ENCODE data around the gene KSR2.

Gene KSR2

DNA sequence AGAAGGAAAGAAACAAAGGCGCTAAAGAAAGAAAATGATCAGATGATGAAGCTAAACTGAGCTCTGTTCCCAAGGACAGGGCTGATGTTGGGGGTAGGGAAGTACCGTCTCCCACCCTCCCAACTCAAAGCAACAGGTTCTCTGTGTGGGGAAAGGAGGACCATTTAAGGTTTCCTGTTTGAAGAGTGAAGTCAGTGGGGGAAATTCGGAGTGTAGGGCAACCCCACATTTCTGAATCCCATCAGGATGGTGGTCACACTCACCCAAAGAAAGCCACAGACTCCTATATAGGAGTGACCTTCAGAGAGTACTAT is 131.1 kb downstream of the KSR2 start:
- TF ChIP-seq, protein P1, sequence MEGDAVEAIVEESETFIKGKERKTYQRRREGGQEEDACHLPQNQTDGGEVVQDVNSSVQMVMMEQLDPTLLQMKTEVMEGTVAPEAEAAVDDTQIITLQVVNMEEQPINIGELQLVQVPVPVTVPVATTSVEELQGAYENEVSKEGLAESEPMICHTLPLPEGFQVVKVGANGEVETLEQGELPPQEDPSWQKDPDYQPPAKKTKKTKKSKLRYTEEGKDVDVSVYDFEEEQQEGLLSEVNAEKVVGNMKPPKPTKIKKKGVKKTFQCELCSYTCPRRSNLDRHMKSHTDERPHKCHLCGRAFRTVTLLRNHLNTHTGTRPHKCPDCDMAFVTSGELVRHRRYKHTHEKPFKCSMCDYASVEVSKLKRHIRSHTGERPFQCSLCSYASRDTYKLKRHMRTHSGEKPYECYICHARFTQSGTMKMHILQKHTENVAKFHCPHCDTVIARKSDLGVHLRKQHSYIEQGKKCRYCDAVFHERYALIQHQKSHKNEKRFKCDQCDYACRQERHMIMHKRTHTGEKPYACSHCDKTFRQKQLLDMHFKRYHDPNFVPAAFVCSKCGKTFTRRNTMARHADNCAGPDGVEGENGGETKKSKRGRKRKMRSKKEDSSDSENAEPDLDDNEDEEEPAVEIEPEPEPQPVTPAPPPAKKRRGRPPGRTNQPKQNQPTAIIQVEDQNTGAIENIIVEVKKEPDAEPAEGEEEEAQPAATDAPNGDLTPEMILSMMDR (conservative IDR thresholded peaks at IDR 0.05) = no peak
- H3K27ac ChIP-seq = peak overlapping the region; percentile 51; the same call in 1 of the 2 replicates

DNA sequence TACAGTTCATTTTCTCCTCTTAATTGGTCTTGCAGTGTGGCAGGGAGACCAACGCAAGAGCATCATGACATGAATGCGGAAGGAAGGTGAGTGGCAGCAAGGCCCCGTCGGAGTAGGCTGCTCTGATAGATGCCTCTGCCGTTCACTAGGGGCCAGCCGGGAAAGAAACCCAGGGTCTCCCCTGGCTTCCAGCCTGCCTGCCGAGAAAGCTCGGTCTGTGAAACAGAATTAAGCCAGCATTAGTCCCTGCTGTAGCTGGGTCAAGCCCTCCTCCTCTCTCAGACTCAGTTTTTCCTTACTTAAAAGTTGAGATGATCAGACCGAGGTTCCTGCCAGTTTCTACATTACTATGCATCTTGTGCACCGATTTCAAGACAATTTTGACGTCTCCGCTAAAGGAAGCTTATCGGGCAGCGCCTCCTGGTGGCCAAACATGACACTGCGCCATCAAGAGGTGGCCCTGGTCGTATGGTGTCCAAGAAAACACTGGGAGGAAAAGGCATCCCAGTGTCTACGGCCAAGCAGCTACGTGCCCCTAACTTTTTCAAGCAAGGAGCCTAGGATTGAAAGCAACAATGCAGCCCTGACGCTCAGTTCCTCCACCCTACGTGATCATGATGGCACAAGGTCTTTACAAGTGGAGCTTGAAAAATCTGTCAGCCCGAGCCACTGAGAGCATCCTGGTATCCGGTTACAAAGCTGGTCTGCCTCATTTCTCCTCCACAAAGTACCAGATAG is 131.6 kb downstream of the KSR2 start:
- TF ChIP-seq, protein P1 (conservative IDR thresholded peaks at IDR 0.05) = peak; percentile 99
- H3K27ac ChIP-seq = peak overlapping the region; percentile 51; the same call in 1 of the 2 replicates

DNA sequence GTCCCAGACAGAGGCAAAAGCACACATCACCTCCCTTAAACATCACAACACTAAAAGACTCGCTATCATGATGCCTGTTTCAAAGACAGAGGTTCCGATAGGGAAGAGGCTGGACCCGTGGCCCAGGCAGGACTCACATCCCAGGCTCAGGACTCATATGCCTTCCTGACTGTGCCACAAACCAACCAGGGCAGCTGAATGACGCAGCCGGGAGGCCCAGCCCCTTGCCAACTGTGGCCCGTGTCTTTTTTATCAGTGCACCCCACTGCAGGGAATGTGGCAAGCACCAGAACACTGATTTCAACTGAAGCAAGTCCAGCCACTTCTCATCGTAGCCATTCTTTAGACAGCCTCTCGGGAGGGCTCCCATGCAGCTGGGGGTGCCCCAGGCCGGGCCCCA is 132.3 kb downstream of the KSR2 start:
- TF ChIP-seq, protein P1 (conservative IDR thresholded peaks at IDR 0.05) = no peak
- H3K27ac ChIP-seq = peak overlapping the region; percentile 51; the same call in 1 of the 2 replicates

DNA sequence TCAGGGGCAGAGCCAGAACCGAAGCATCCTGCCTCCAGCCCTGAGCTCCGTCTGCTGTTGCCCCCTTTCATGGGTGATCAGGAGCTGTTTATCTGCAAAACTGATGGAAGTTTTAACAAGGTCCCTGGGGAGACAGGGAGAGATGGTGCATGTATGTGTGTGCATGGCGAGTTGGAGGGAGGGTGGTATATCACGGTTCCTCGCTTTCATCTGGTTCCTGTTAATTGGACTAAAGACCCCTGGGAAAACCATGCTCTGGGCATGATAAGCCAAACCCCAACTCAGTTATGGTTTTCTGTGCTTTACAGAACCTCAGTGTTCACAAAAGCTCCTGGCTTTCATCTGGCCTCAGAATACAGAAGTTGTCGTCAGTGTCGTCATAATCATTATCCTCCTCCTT is 133.6 kb downstream of the KSR2 start:
- no peak overlapping the region; the same call in 1 of the 2 replicates for H3K27ac ChIP-seq
- TF ChIP-seq, protein P1 (conservative IDR thresholded peaks at IDR 0.05) = no peak

DNA sequence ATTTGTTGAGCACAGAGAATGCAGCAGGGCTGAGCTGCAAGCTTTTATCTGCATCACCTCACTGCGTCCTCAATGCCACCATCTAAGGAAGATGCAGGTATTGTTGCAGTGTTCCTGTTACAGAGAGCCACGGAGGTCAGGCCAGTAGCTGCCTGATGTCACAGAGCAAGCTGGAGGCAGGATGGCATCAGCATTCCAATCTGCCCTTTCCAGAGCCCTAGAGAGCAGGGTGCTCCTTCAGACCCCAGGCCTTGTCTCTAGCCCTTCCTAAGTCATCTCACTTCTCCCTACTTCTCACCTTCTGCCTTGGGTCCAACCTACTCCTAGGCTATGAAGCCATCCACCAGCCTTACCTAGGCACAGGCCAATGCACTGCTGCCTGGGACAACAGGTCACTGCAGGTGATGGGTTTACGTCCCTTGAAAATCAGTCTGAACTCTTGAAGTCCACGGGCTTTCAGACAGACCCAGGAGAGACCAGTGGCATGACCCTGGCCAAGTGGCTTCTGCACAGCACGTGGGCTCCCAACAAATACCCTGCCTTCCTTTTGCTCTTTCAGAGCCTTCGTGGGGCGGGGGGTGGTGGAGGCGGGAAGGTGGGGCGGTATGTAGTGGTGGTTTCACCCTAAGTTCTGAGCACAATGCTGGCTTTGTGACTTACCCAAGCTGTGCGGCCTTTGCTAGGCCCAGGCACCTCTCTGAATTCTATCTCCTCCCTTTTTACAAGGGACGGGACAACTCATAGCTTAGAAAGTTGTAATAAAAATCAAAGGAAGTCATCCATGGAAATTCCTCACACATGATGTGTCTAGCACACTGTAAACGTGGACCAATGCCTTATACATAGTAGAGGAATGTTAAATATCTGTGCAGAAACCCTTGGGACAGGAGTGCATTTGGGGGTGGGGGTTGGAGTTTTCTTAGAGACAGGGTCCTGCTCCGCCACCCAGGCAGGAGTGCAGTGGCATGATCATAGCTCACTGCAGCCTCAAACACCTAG is 136.0 kb downstream of the KSR2 start:
- TF ChIP-seq, protein P1 (conservative IDR thresholded peaks at IDR 0.05) = no peak
- no peak overlapping the region for H3K27ac ChIP-seq

DNA sequence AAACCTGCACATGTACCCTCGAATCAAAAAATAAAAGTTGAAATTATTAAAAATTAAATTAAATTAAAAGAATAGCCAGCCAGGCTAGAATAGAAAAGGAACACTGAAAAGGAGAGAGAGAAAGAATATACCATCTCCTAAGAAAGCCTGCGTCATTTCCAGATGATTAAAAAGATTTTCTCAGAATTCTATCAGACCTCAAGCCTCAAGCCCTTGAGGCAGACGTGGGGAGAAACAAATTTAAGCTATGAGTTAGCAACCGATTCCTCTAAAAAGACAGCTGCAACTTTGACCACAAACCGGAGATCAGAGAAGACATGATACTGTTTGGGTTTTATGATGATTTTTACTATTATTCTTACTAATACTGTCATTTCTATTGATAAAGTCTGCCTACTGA is 138.3 kb downstream of the KSR2 start:
- TF ChIP-seq, protein P1 (conservative IDR thresholded peaks at IDR 0.05) = no peak
- no peak overlapping the region for H3K27ac ChIP-seq

DNA sequence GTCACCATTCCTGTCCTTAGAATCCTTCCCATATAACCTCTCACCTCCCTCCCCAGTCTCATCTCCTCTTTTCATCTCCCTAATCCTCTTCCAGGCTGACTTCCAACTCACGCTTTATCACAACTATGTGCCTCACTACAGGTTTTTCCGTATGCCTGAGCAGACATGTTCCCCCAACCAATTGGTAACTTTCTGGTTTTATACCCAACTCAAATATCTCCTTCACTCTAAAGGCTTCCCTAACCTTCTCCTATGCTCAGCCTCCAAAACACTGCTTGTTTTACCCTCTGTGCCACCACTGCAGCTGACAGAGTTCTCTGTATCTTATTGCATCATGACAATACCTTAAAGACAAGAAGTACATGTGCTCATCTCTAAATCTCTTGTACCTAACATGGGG is 139.7 kb downstream of the KSR2 start:
- no peak overlapping the region for H3K27ac ChIP-seq
- TF ChIP-seq, protein P1 (conservative IDR thresholded peaks at IDR 0.05) = no peak

Measured in VCaP (cell line).